Aorta (tissue), 5 donors: ENCODE data around the gene PAQR9. TPM values are rescaled to one million over a fixed set of nuclear protein-coding genes. Genes with fewer than 3 reads are reported as not detected.

Experiments used
- ATAC-seq: fragments of 200-7000 bp; cut with Tn5 transposase; one replicate; pipeline ENCODE4 v1.9.1; 2022; ENCODE audit warnings: moderate library complexity; ENCODE audit not compliant: low FRiP score
- DNase-seq, 2 donors: peaks; one replicate each; pipeline ENCODE4 v3.0.0-alpha.2; 2020
- H3K27ac ChIP-seq, 2 donors: one replicate each; pipeline ENCODE4 v1.5.1; 2013; ENCODE audit warnings: low read length in 2 of 2, mild to moderate bottlenecking in 2 of 2, moderate library complexity in 2 of 2, control low read depth in 1 of 2, inconsistent platforms in 1 of 2, low read depth in 1 of 2
- H3K27me3 ChIP-seq, 2 donors: one replicate each; pipeline ENCODE4 v1.6.1; 2013; ENCODE audit warnings: control low read depth in 1 of 2, low read length in 1 of 2, mild to moderate bottlenecking in 1 of 2, moderate library complexity in 1 of 2; ENCODE audit not compliant: insufficient read depth in 2 of 2, control insufficient read depth in 1 of 2
- H3K36me3 ChIP-seq, 2 donors: one replicate each; pipeline ENCODE4 v1.6.1; 2013; ENCODE audit warnings: control low read depth in 1 of 2, low read length in 1 of 2, mild to moderate bottlenecking in 1 of 2; ENCODE audit not compliant: insufficient read depth in 2 of 2, control insufficient read depth in 1 of 2
- H3K4me1 ChIP-seq, 2 donors: one replicate each; pipeline ENCODE4 v1.6.1; 2013; ENCODE audit warnings: low read length in 2 of 2, control low read depth in 1 of 2, mild to moderate bottlenecking in 1 of 2, moderate library complexity in 1 of 2; ENCODE audit not compliant: insufficient read depth in 2 of 2, control insufficient read depth in 1 of 2
- H3K4me3 ChIP-seq, 2 donors: one replicate each; pipeline ENCODE4 v1.5.1; 2013; ENCODE audit warnings: low read length in 2 of 2, control low read depth in 1 of 2, mild to moderate bottlenecking in 1 of 2
- H3K9me3 ChIP-seq: one replicate; pipeline ENCODE4 v1.6.1; 2013; ENCODE audit warnings: mild to moderate bottlenecking, low read length; ENCODE audit not compliant: control insufficient read depth
- WGBS, 2 donors: extraction: QIAGEN DNeasy Blood & Tissue Kit; methylation state at CpG; one replicate each; pipeline ENCODE4 v1.1.7; 2013; 5-methylcytosine and 5-hydroxymethylcytosine counted together
- intact Hi-C, 2 donors: fragments of 100-400 bp; cut with DNase I; formaldehyde crosslinking; loops; one replicate each; pipeline versions ENCODE4 v1.14.2 to v1.15.0; 2022
- polyA plus RNA-seq, 2 donors: library from polyadenylated mRNA; stranded (reverse); fragments of 200-250 nt; gene quantifications; one replicate each; pipeline ENCODE4 v1.2.3, GENCODE V29; 2013
- total RNA-seq, 2 donors: library from RNA; stranded (reverse); fragmentation: NEBNext Ultra II Directional; extraction: Animal tissue kit (Norgen Biotek cat#: 25700); gene quantifications; one replicate each; pipeline ENCODE4 v1.2.1, GENCODE V29; 2021
- donor health status: healthy with polysubstance abuse.
- donor health status: Bipolar disorder and iron deficiency.
- donor health status: DM: no; HTN: no; CAD: no.
- donor health status: DM: no; HTN: no; CAD: no.
- donor health status: DM: yes; HTN: yes; CAD: no.

Gene PAQR9
- total and polyA plus RNA-seq, 4 donors, result not detected

GRCh38 chr3:142940472-142940871, 23.0 kb downstream of the PAQR9 start:
- no peak for DNase-seq
- Histone ChIP-seq H3K9me3 (no peaks in the 10 kb centered on the region), H3K36me3 (no peaks in the 10 kb centered on the region), H3K4me3 (no peak overlapping the region), H3K27ac (no peak overlapping the region), H3K27me3 (no peaks in the 10 kb centered on the region), H3K4me1 (no peaks in the 10 kb centered on the region)
- intact Hi-C loops, result no loop called here
- ATAC-seq, result no peak
- 73 to 80% methylated on average over 4 of the region's 4 CpGs for WGBS, 2 donors

DNA sequence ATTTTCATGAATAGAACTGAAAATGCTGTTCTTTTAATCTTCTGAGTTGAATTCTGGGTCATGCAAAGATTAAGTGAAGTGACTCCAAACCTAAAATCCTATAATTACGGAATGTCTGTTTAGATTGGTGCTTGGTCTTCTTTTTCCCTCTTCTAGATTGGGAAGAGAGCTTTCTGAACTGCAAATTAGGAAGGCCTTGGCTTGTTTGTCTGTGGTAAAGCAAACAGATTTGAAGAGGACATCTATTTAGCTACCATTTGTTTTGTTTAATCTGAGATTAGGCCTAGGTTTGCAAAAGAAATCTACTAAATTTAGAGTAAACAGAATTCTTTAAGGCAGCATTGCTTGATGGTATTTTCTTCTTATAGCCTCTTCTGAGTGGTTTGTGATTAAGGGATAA, 23.5 kb downstream of the PAQR9 start:
- H3K27me3 ChIP-seq, result no peaks in the 10 kb centered on the region
- intact Hi-C loops, result no loop called here
- DNase-seq (no peak), ATAC-seq (no peak)
- no peak overlapping the region for H3K27ac ChIP-seq
- H3K9me3 ChIP-seq, result no peaks in the 10 kb centered on the region
- H3K4me3 ChIP-seq, result no peak overlapping the region
- H3K4me1 ChIP-seq, result no peaks in the 10 kb centered on the region
- 95 to 97% methylated on average over 1 of the region's 1 CpG for WGBS, 2 donors
- H3K36me3 ChIP-seq, result no peaks in the 10 kb centered on the region

- H3K4me3 ChIP-seq, result no peak overlapping the region
- DNase-seq (no peak), ATAC-seq (no peak)
- no peak overlapping the region for H3K27ac ChIP-seq
- no peaks in the 10 kb centered on the region for H3K9me3 ChIP-seq
- intact Hi-C loops, result no loop called here
- 62 to 70% methylated on average over 5 of the region's 5 CpGs for WGBS, 2 donors
- H3K27me3 ChIP-seq, result no peaks in the 10 kb centered on the region
- H3K36me3 ChIP-seq, result no peaks in the 10 kb centered on the region
- no peaks in the 10 kb centered on the region for H3K4me1 ChIP-seq
Observed at GRCh38 chr3:142935963-142936362, 27.5 kb downstream of the PAQR9 start.

DNA sequence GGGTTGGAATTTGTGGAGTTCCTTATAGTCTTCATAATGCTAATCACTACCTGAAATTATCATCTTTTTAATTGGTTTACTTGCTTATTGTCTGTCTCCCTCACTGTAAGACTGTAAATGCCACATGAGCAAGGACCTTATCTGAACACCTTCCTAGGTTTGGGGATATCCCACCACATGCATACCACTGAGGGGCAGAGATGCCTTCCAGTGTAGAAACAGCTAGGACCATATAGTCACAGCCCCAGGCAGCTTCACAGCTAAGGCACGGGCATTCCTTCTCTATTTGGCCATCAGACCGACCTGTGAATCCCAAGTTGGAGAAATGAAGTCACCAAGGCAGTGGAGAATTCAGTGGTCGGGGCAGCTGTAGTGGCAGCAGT, 28.6 kb downstream of the PAQR9 start:
- Histone ChIP-seq H3K4me3 (no peak overlapping the region), H3K27me3 (no peaks in the 10 kb centered on the region), H3K4me1 (no peaks in the 10 kb centered on the region), H3K36me3 (no peaks in the 10 kb centered on the region), H3K9me3 (no peaks in the 10 kb centered on the region), H3K27ac (no peak overlapping the region)
- ATAC-seq (no peak), DNase-seq (no peak)
- intact Hi-C loops, result loop anchor here in 1 of 2 donors (5.0 kb wide), 1 partner anchor 108 kb away; no protein-coding TSS in a partner anchor
- WGBS, 2 donors, result 88 to 91% methylated on average over 3 of the region's 3 CpGs

- Histone ChIP-seq H3K27me3 (no peaks in the 10 kb centered on the region), H3K27ac (no peak overlapping the region), H3K36me3 (no peaks in the 10 kb centered on the region), H3K4me3 (no peak overlapping the region), H3K9me3 (no peaks in the 10 kb centered on the region), H3K4me1 (no peaks in the 10 kb centered on the region)
- ATAC-seq (no peak), DNase-seq (no peak)
- intact Hi-C loops, result loop anchor here in 1 of 2 donors (5.0 kb wide), 1 partner anchor 107 kb away; no protein-coding TSS in a partner anchor
- 83 to 92% methylated on average over 7 of the region's 7 CpGs for WGBS, 2 donors
Observed at GRCh38 chr3:142934128-142934886, 29.2 kb downstream of the PAQR9 start.

DNA sequence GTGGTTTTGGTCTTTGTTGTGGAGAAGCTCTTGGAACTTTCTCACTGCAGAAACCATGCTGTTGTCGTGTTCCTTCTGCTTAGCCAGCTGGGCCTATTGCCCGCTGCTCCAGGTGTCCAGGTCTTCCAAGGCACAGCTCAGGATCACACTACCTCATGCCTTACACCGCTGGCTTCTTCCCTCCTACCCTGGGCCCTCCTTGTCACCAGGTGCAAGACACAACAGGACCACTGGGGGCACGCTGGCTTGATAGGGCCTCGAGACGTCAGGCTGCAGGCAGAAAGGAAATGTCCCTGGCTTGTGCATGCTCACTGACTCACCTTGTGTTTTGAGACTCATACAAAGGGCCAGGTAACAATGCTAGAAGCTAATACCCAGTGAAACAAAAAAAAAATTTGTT, 32.3 kb downstream of the PAQR9 start:
- intact Hi-C loops, result loop anchor here in 1 of 2 donors (5.0 kb wide), 1 partner anchor 104 kb away; no protein-coding TSS in a partner anchor
- H3K4me1 ChIP-seq, result no peaks in the 10 kb centered on the region
- DNase-seq (no peak), ATAC-seq (no peak)
- H3K4me3 ChIP-seq, result no peak overlapping the region
- no peaks in the 10 kb centered on the region for H3K36me3 ChIP-seq
- no peaks in the 10 kb centered on the region for H3K27me3 ChIP-seq
- 78 to 82% methylated on average over 6 of the region's 6 CpGs for WGBS, 2 donors
- no peak overlapping the region for H3K27ac ChIP-seq
- no peaks in the 10 kb centered on the region for H3K9me3 ChIP-seq

DNA sequence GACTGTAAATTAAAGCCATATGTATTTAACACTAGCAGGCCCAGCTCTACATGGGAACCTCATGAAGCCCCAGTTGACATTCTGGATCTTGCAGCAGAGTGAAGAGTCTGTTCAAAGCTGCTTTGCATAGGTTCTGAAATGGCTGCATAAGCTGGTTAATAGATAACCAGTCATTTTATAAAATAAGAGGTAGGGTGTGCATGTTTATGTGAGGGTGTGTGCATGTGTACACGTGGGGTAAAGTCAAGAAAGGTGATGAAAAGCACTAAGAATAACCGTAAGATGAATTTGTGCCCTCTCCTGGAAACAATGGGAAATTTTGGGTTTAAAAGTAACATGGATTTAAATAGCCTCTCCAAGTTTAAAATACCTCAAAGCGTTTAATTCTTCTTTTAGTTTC, 33.0 kb downstream of the PAQR9 start:
- WGBS, 2 donors, result 8 to 12% methylated on average over 3 of the region's 3 CpGs
- H3K36me3 ChIP-seq, result no peaks in the 10 kb centered on the region
- ATAC-seq (no peak), DNase-seq (no peak)
- H3K9me3 ChIP-seq, result no peaks in the 10 kb centered on the region
- intact Hi-C loops, result loop anchor here in 1 of 2 donors (5.0 kb wide), 1 partner anchor 103 kb away; no protein-coding TSS in a partner anchor
- H3K27me3 ChIP-seq, result no peaks in the 10 kb centered on the region
- H3K4me3 ChIP-seq, result no peak overlapping the region
- H3K4me1 ChIP-seq, result no peaks in the 10 kb centered on the region
- H3K27ac ChIP-seq, result no peak overlapping the region

DNA sequence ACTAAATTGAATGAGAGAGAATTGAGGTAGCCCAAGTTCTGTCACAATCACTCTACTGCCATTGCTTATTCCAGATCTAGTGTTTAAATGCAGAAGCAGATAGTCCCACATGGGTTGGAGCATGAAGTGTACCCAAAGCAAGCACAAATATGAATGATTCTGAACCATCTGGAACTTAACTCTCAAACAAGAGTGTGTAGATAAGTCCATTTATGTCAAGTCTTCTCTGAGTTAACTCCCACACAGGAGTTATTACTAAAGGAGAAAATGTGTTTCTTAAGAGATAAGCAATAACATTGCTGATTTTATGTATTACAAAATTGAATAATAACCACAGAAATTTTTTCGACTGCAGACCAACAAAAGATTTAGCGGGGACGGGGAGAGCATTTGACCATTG, 33.6 kb downstream of the PAQR9 start:
- H3K9me3 ChIP-seq, result no peaks in the 10 kb centered on the region
- no peaks in the 10 kb centered on the region for H3K27me3 ChIP-seq
- H3K4me1 ChIP-seq, result no peaks in the 10 kb centered on the region
- DNase-seq (no peak), ATAC-seq (no peak)
- H3K27ac ChIP-seq, result no peak overlapping the region
- H3K36me3 ChIP-seq, result no peaks in the 10 kb centered on the region
- H3K4me3 ChIP-seq, result no peak overlapping the region
- intact Hi-C loops, result loop anchor here in 1 of 2 donors (5.0 kb wide), 1 partner anchor 103 kb away; no protein-coding TSS in a partner anchor
- 89 to 92% methylated on average over 3 of the region's 3 CpGs for WGBS, 2 donors

GRCh38 chr3:142929109-142929508, 34.4 kb downstream of the PAQR9 start:
- Histone ChIP-seq H3K36me3 (no peaks in the 10 kb centered on the region), H3K4me3 (no peak overlapping the region), H3K27ac (no peak overlapping the region), H3K4me1 (no peaks in the 10 kb centered on the region), H3K27me3 (no peaks in the 10 kb centered on the region), H3K9me3 (no peaks in the 10 kb centered on the region)
- 35 to 42% methylated on average over 3 of the region's 3 CpGs for WGBS, 2 donors
- DNase-seq (peak in 1 of 2 donors; percentile 54), ATAC-seq (no peak)
- intact Hi-C loops, result no loop called here
